ENCODE results near the gene NCKAP5.
A peak's percentile ranks its signal among the peaks of the same experiment; 100 is the strongest.

NCKAP5 gene

DNA sequence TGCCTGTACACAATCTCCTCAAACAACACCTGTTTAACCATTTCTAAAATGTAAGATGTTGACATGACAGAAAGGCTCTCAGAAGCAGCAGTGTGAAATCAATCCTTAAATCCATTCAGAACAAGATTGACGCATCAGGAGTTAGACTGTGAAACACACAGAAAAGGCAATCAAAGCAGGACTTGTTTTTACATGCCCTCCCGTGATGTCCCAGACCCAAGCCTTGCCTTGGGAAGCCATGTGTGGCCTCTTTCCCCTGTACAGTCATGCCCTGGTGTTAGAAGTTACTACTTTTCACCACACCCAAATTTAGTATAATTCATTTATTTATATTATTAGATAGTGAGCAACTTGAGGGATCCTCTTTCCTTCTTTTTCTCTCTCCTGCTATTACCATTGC, 115.7 kb downstream of the NCKAP5 start:
- Histone ChIP-seq H4K8ac (ENCODE audit: low read depth, low read length) (no peak overlapping the region), H3K23ac (ENCODE audit: low read length) (no peak overlapping the region), H3K36me3 (ENCODE audit: control insufficient read depth, insufficient read depth, low read length) (no peaks in the 10 kb centered on the region), H3K4me2 (ENCODE audit: low read length) (no peak overlapping the region), H4K5ac (ENCODE audit: low read length) (no peak overlapping the region), H3K79me2 (ENCODE audit: control insufficient read depth, insufficient read depth, low read length) (no peaks in the 10 kb centered on the region), H2BK120ac (ENCODE audit: low read depth, low read length) (no peak overlapping the region), H3K9ac (ENCODE audit: low read length) (no peak overlapping the region), H3K18ac (ENCODE audit: low read length) (no peak overlapping the region), H3K27me3 (ENCODE audit: insufficient read depth, low read length, poor library complexity) (no peaks in the 10 kb centered on the region), H3K4me3 (ENCODE audit: low read length) (no peak overlapping the region), H3K56ac (ENCODE audit: low read length) (no peak overlapping the region), H3K4ac (ENCODE audit: low read depth, low read length) (no peak overlapping the region), H2BK5ac (ENCODE audit: low read length) (no peak overlapping the region), H2BK15ac (replicated peaks; ENCODE audit: low read depth) (no peak overlapping the region), H3K4me1 (ENCODE audit: control insufficient read depth, low read depth, low read length) (no peaks in the 10 kb centered on the region), H3K79me1 (ENCODE audit: low read length) (no peaks in the 10 kb centered on the region), H3K27ac (ENCODE audit: low read depth, low read length) (no peak overlapping the region), H2AK5ac (ENCODE audit: low read length) (no peak overlapping the region)
- WGBS (ENCODE audit: extremely low coverage, insufficient coverage, low lambda C conversion rate), result no CpG with 5 or more reads among the region's 2 CpGs
- no peak for DNase-seq

DNA sequence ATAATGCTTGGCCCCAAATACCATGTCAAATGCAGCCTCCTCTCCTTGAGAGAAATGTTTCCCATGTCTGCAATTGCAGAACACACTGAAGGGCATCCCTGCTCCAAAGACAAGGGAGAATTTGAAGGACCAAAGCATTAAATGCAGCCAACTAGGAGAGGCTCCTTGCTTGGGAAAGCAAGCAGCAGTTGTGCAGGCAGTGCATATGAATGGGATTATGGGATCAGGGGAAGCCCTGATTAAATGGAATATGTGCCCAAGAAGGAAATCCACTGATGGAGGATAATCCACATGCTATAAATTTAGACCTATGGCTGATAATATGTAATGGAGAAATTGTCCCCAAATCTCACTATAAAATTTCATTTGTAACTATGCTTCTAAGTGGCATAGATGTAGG, 116.1 kb downstream of the NCKAP5 start:
- no peak overlapping the region for H3K56ac ChIP-seq (ENCODE audit: low read length)
- no peaks in the 10 kb centered on the region for H3K79me1 ChIP-seq (ENCODE audit: low read length)
- H4K8ac ChIP-seq (ENCODE audit: low read depth, low read length), result no peak overlapping the region
- H3K4ac ChIP-seq (ENCODE audit: low read depth, low read length), result no peak overlapping the region
- no peak overlapping the region for H2BK15ac ChIP-seq (replicated peaks; ENCODE audit: low read depth)
- no peak overlapping the region for H3K4me2 ChIP-seq (ENCODE audit: low read length)
- H3K9ac ChIP-seq (ENCODE audit: low read length), result no peak overlapping the region
- no peak overlapping the region for H3K18ac ChIP-seq (ENCODE audit: low read length)
- no peaks in the 10 kb centered on the region for H3K27me3 ChIP-seq (ENCODE audit: insufficient read depth, low read length, poor library complexity)
- no peaks in the 10 kb centered on the region for H3K4me1 ChIP-seq (ENCODE audit: control insufficient read depth, low read depth, low read length)
- H4K5ac ChIP-seq (ENCODE audit: low read length), result no peak overlapping the region
- H3K23ac ChIP-seq (ENCODE audit: low read length), result no peak overlapping the region
- no peaks in the 10 kb centered on the region for H3K79me2 ChIP-seq (ENCODE audit: control insufficient read depth, insufficient read depth, low read length)
- no peaks in the 10 kb centered on the region for H3K36me3 ChIP-seq (ENCODE audit: control insufficient read depth, insufficient read depth, low read length)
- no peak overlapping the region for H2AK5ac ChIP-seq (ENCODE audit: low read length)
- no peak overlapping the region for H3K4me3 ChIP-seq (ENCODE audit: low read length)
- no peak overlapping the region for H3K27ac ChIP-seq (ENCODE audit: low read depth, low read length)
- no peak overlapping the region for H2BK5ac ChIP-seq (ENCODE audit: low read length)
- no peak overlapping the region for H2BK120ac ChIP-seq (ENCODE audit: low read depth, low read length)
- no peak for DNase-seq

DNA sequence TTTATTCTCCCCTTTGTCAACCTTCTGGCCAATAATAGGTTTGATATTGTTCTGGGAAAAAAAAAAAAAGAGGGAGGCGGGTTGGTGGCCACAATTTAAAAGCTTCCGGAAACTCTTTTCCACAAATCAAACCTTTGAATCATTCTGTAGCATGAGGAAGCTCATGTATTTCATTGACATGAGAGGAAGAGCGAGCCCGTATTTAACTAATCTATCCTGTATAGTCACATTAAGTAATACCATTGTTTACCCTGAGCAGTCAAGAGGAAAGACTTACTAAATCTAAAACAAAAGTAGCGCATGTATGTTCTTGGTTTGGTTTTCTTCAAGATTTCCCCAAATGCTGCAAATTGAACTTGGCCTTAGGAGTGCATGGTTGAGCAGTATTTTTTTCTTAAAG, 120.1 kb downstream of the NCKAP5 start:
- Histone ChIP-seq H3K4ac (ENCODE audit: low read depth, low read length) (no peak overlapping the region), H3K27me3 (ENCODE audit: insufficient read depth, low read length, poor library complexity) (no peaks in the 10 kb centered on the region), H3K23ac (ENCODE audit: low read length) (no peak overlapping the region), H2BK15ac (replicated peaks; ENCODE audit: low read depth) (no peak overlapping the region), H3K36me3 (ENCODE audit: control insufficient read depth, insufficient read depth, low read length) (no peaks in the 10 kb centered on the region), H3K9ac (ENCODE audit: low read length) (no peak overlapping the region), H3K4me1 (ENCODE audit: control insufficient read depth, low read depth, low read length) (no peaks in the 10 kb centered on the region), H4K5ac (ENCODE audit: low read length) (no peak overlapping the region), H3K4me3 (ENCODE audit: low read length) (no peak overlapping the region), H4K8ac (ENCODE audit: low read depth, low read length) (no peak overlapping the region), H2AK5ac (ENCODE audit: low read length) (no peak overlapping the region), H3K56ac (ENCODE audit: low read length) (no peak overlapping the region), H3K79me2 (ENCODE audit: control insufficient read depth, insufficient read depth, low read length) (no peaks in the 10 kb centered on the region), H3K79me1 (ENCODE audit: low read length) (no peaks in the 10 kb centered on the region), H2BK120ac (ENCODE audit: low read depth, low read length) (no peak overlapping the region), H2BK5ac (ENCODE audit: low read length) (no peak overlapping the region), H3K18ac (ENCODE audit: low read length) (no peak overlapping the region), H3K27ac (ENCODE audit: low read depth, low read length) (no peak overlapping the region), H3K4me2 (ENCODE audit: low read length) (no peak overlapping the region)
- no peak for DNase-seq
- no CpG with 5 or more reads among the region's 5 CpGs for WGBS (ENCODE audit: extremely low coverage, insufficient coverage, low lambda C conversion rate)

DNA sequence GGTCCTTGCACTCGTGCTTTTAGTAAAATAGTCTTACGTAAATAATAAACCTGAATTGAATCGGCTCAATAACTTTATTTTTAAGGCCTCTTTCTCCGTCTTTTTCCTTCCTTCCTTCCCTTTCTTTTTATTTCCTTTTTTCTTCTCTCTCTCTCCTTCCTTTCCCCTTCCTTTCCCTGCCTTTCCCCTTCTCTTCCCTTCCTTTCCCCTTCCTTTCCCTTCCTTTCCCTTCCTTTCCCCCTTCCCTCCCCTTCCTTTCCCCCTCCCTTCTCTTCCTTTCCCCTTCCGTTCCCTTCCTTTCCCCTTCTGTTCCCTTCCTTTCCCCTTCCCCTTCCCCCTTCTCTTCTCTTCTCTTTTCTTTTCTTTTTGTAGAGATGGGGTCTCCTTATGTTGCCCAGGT, 121.0 kb downstream of the NCKAP5 start:
- Histone ChIP-seq H3K56ac (ENCODE audit: low read length) (no peak overlapping the region), H3K79me1 (ENCODE audit: low read length) (no peaks in the 10 kb centered on the region), H3K4me3 (ENCODE audit: low read length) (no peak overlapping the region), H3K4me2 (ENCODE audit: low read length) (no peak overlapping the region), H4K5ac (ENCODE audit: low read length) (no peak overlapping the region), H3K4me1 (ENCODE audit: control insufficient read depth, low read depth, low read length) (no peaks in the 10 kb centered on the region), H3K9ac (ENCODE audit: low read length) (no peak overlapping the region), H3K79me2 (ENCODE audit: control insufficient read depth, insufficient read depth, low read length) (no peaks in the 10 kb centered on the region), H3K36me3 (ENCODE audit: control insufficient read depth, insufficient read depth, low read length) (no peaks in the 10 kb centered on the region), H4K8ac (ENCODE audit: low read depth, low read length) (no peak overlapping the region), H3K27me3 (ENCODE audit: insufficient read depth, low read length, poor library complexity) (no peaks in the 10 kb centered on the region), H3K4ac (ENCODE audit: low read depth, low read length) (no peak overlapping the region), H2BK15ac (replicated peaks; ENCODE audit: low read depth) (no peak overlapping the region), H2BK120ac (ENCODE audit: low read depth, low read length) (no peak overlapping the region), H2BK5ac (ENCODE audit: low read length) (no peak overlapping the region), H3K27ac (ENCODE audit: low read depth, low read length) (no peak overlapping the region), H3K18ac (ENCODE audit: low read length) (no peak overlapping the region), H3K23ac (ENCODE audit: low read length) (no peak overlapping the region), H2AK5ac (ENCODE audit: low read length) (no peak overlapping the region)
- no CpG with 5 or more reads among the region's 5 CpGs for WGBS (ENCODE audit: extremely low coverage, insufficient coverage, low lambda C conversion rate)
- DNase-seq, result no peak

DNA sequence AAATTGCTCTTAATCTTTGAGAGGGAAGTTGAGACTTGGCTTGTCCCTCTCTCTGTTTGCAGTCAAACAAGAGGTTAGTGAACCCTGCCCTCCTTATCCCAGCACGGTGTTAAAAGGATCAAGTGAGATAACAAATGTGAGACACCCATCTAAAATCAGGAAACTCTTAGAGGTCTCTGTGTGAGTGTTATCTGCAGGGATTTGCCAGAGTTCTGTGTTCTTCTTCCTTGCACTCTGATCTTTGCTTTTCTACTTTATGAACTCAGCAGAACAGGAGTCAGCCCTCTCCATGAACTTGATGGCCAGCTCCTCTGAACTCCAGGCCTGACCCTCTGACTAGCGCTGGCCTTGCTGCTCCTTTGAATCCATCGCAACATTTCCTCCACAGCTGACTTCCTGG, 123.8 kb downstream of the NCKAP5 start:
- Histone ChIP-seq H4K5ac (ENCODE audit: low read length) (no peak overlapping the region), H3K4ac (ENCODE audit: low read depth, low read length) (no peak overlapping the region), H3K79me2 (ENCODE audit: control insufficient read depth, insufficient read depth, low read length) (no peaks in the 10 kb centered on the region), H2BK15ac (replicated peaks; ENCODE audit: low read depth) (no peak overlapping the region), H4K8ac (ENCODE audit: low read depth, low read length) (no peak overlapping the region), H3K27me3 (ENCODE audit: insufficient read depth, low read length, poor library complexity) (no peaks in the 10 kb centered on the region), H3K27ac (ENCODE audit: low read depth, low read length) (no peak overlapping the region), H2AK5ac (ENCODE audit: low read length) (no peak overlapping the region), H3K56ac (ENCODE audit: low read length) (no peak overlapping the region), H2BK120ac (ENCODE audit: low read depth, low read length) (no peak overlapping the region), H3K4me2 (ENCODE audit: low read length) (no peak overlapping the region), H3K4me1 (ENCODE audit: control insufficient read depth, low read depth, low read length) (no peaks in the 10 kb centered on the region), H3K9ac (ENCODE audit: low read length) (no peak overlapping the region), H3K79me1 (ENCODE audit: low read length) (no peaks in the 10 kb centered on the region), H3K18ac (ENCODE audit: low read length) (no peak overlapping the region), H2BK5ac (ENCODE audit: low read length) (no peak overlapping the region), H3K36me3 (ENCODE audit: control insufficient read depth, insufficient read depth, low read length) (no peaks in the 10 kb centered on the region), H3K23ac (ENCODE audit: low read length) (no peak overlapping the region), H3K4me3 (ENCODE audit: low read length) (no peak overlapping the region)
- DNase-seq, result peak; percentile 82
- WGBS (ENCODE audit: extremely low coverage, insufficient coverage, low lambda C conversion rate), result no CpG with 5 or more reads among the region's 3 CpGs

DNA sequence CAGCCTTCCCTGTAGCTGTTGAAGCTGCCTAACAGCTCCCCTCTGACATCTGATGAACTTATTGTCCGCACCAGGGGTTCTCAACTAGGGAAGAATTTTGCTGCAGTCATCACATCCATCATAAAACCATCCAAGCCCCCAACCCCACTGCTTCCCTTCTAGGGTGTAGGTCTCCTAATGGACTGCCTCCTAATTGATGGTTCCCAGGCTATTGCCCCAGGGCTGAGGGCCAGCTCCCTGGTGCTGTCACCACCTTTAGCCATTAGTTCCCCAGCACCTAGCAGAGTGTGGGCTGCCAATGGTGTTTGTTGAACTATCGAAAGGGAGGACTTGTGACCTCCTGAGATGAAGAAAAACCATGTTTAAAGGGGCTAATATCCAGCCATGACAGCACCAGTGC, 125.9 kb downstream of the NCKAP5 start:
- H3K79me1 ChIP-seq (ENCODE audit: low read length), result no peaks in the 10 kb centered on the region
- H3K9ac ChIP-seq (ENCODE audit: low read length), result no peak overlapping the region
- H4K8ac ChIP-seq (ENCODE audit: low read depth, low read length), result no peak overlapping the region
- H3K4me1 ChIP-seq (ENCODE audit: control insufficient read depth, low read depth, low read length), result no peaks in the 10 kb centered on the region
- no peak overlapping the region for H4K5ac ChIP-seq (ENCODE audit: low read length)
- no peak overlapping the region for H2AK5ac ChIP-seq (ENCODE audit: low read length)
- H3K27ac ChIP-seq (ENCODE audit: low read depth, low read length), result no peak overlapping the region
- H2BK5ac ChIP-seq (ENCODE audit: low read length), result no peak overlapping the region
- no peak overlapping the region for H3K4me3 ChIP-seq (ENCODE audit: low read length)
- no peak overlapping the region for H3K23ac ChIP-seq (ENCODE audit: low read length)
- DNase-seq, result no peak
- H3K56ac ChIP-seq (ENCODE audit: low read length), result no peak overlapping the region
- WGBS (ENCODE audit: extremely low coverage, insufficient coverage, low lambda C conversion rate), result no CpG with 5 or more reads among the region's 2 CpGs
- no peak overlapping the region for H2BK120ac ChIP-seq (ENCODE audit: low read depth, low read length)
- no peak overlapping the region for H3K18ac ChIP-seq (ENCODE audit: low read length)
- H3K79me2 ChIP-seq (ENCODE audit: control insufficient read depth, insufficient read depth, low read length), result no peaks in the 10 kb centered on the region
- H3K36me3 ChIP-seq (ENCODE audit: control insufficient read depth, insufficient read depth, low read length), result no peaks in the 10 kb centered on the region
- H3K27me3 ChIP-seq (ENCODE audit: insufficient read depth, low read length, poor library complexity), result no peaks in the 10 kb centered on the region
- H3K4me2 ChIP-seq (ENCODE audit: low read length), result no peak overlapping the region
- no peak overlapping the region for H2BK15ac ChIP-seq (replicated peaks; ENCODE audit: low read depth)
- no peak overlapping the region for H3K4ac ChIP-seq (ENCODE audit: low read depth, low read length)
